Gastroesophageal sphincter (tissue), 3 donors: ENCODE measurements around the gene HRH3.

Experiments used
- POLR2A ChIP-seq, 2 donors: fragments of 450-650 bp; IDR thresholded peaks; one replicate each; pipeline ENCODE4 v1.6.1; 2017; ENCODE audit warnings: antibody characterized with exemption in 2 of 2, mild to moderate bottlenecking in 2 of 2, moderate library complexity in 1 of 2
- POLR2AphosphoS5 ChIP-seq: sonication (generic); formaldehyde crosslinking; IDR thresholded peaks from one replicate; pipeline ENCODE4 v1.6.1; 2017; ENCODE audit warnings: antibody characterized with exemption
- TF ChIP-seq, protein P1 (sequence below), 4 experiments: fragments of 200-600 bp in 2 of 4; fragments of 450-650 bp in 2 of 4; sonication (generic) in 1 of 4; IDR thresholded peaks; one replicate each; pipeline ENCODE4 v1.5.1; 2017 to 2019; ENCODE audit warnings: antibody characterized with exemption in 4 of 4, mild to moderate bottlenecking in 2 of 4, moderate library complexity in 2 of 4

DNA sequence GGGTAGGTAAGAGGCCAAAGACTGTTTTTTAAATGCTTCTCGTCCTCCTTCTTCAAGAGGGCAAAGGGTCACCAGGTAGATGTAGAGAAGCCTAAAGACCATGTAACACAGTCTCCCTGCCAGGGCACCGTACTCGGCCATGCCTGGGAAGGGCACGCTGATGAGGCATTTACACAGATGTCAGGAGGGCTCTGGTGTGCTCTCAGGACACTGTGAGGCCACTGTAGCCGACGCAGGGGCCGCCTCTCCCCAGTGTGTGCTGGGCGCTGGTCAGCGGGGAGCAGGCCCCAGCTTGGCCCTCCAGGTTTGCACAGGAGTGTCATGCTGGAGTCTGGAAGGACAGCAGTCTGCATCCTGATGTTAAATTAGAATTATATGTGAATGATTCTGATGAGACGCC, 44.4 kb downstream of the HRH3 start:
- TF ChIP-seq, protein P1, sequence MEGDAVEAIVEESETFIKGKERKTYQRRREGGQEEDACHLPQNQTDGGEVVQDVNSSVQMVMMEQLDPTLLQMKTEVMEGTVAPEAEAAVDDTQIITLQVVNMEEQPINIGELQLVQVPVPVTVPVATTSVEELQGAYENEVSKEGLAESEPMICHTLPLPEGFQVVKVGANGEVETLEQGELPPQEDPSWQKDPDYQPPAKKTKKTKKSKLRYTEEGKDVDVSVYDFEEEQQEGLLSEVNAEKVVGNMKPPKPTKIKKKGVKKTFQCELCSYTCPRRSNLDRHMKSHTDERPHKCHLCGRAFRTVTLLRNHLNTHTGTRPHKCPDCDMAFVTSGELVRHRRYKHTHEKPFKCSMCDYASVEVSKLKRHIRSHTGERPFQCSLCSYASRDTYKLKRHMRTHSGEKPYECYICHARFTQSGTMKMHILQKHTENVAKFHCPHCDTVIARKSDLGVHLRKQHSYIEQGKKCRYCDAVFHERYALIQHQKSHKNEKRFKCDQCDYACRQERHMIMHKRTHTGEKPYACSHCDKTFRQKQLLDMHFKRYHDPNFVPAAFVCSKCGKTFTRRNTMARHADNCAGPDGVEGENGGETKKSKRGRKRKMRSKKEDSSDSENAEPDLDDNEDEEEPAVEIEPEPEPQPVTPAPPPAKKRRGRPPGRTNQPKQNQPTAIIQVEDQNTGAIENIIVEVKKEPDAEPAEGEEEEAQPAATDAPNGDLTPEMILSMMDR (IDR thresholded peaks at IDR 0.05), result no peak
- no peak for TF ChIP-seq POLR2A (IDR thresholded peaks at IDR 0.05)
- no peak for TF ChIP-seq POLR2AphosphoS5
